Astrocyte of the cerebellum (primary cell): ENCODE results near the gene UBE2QL1.

Experiments used
- DNase-seq: peaks from one replicate; pipeline ENCODE4 v3.0.0-alpha.2; 2011; ENCODE audit warnings: low read depth
- H3K4me3 ChIP-seq: 2 replicates; pipeline ENCODE4 v1.5.1; 2011; ENCODE audit warnings: mild to moderate bottlenecking, low read depth, low read length, moderate library complexity
- in situ Hi-C: cut with HindIII; loops from 2 replicates; pipeline ENCODE4 v1.10.0; 2017; ENCODE audit warnings: low sequenced_read_pairs
- TF ChIP-seq, protein P1 (sequence below): IDR thresholded peaks from 2 replicates; pipeline ENCODE4 v1.5.1; 2012; ENCODE audit warnings: low read length, low read depth, moderate library complexity, mild to moderate bottlenecking; ENCODE audit errors: missing control alignments

The UBE2QL1 gene

GRCh38 chr5:6480133-6481051 is 31.7 kb downstream of the UBE2QL1 start:
- TF ChIP-seq, protein P1, sequence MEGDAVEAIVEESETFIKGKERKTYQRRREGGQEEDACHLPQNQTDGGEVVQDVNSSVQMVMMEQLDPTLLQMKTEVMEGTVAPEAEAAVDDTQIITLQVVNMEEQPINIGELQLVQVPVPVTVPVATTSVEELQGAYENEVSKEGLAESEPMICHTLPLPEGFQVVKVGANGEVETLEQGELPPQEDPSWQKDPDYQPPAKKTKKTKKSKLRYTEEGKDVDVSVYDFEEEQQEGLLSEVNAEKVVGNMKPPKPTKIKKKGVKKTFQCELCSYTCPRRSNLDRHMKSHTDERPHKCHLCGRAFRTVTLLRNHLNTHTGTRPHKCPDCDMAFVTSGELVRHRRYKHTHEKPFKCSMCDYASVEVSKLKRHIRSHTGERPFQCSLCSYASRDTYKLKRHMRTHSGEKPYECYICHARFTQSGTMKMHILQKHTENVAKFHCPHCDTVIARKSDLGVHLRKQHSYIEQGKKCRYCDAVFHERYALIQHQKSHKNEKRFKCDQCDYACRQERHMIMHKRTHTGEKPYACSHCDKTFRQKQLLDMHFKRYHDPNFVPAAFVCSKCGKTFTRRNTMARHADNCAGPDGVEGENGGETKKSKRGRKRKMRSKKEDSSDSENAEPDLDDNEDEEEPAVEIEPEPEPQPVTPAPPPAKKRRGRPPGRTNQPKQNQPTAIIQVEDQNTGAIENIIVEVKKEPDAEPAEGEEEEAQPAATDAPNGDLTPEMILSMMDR, result no peak
- DNase-seq, result no peak
- in situ Hi-C loops, result no loop called here
- H3K4me3 ChIP-seq, result no peak overlapping the region

DNA sequence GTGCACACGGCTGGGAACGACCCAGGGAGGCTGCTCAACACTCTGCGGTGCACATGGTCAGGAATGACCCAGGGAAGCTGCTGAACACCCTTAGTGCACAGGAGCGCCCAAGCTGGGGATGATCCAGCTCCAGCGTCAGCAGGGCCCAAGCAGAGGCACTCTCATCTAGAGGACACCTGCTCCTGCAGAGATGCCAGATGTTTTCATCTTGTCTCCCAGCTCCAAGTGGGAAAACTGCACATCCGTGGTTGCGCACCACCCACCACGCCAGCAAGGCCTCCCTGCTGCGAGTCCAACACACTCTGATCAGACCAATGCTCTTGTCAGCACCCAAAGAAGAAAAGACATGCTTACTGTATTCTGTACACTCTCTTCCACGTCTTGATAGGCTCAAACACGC is 34.1 kb downstream of the UBE2QL1 start:
- no peak for DNase-seq
- TF ChIP-seq, protein P1, result no peak
- H3K4me3 ChIP-seq, result no peak overlapping the region
- in situ Hi-C loops, result no loop called here

DNA sequence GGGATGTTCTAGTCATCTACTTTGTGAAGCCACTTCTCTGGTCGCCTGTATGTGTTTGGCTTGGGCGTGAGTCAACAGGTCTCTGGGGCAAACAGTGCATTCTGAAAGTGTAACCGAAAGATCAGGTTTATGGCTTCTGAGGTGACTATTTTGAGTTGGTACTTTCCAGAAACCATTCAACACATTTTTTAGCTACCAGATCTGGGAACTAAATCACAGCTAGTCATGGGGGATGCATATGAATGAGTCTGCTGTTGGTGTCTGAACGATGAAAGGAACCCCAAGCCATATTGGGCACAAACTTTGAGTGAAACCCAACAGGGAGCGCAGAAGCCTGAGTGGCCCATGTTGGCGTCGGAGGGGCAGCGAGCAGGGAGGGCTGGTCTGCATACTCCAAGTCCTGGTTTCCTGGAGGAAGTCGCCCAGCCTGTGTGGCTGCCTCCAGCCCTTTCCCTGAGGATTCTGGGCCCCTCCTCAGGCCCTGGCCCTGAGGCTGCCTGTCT is 35.3 kb downstream of the UBE2QL1 start:
- no peak for DNase-seq
- in situ Hi-C loops, result no loop called here
- no peak overlapping the region for H3K4me3 ChIP-seq
- TF ChIP-seq, protein P1, result no peak

DNA sequence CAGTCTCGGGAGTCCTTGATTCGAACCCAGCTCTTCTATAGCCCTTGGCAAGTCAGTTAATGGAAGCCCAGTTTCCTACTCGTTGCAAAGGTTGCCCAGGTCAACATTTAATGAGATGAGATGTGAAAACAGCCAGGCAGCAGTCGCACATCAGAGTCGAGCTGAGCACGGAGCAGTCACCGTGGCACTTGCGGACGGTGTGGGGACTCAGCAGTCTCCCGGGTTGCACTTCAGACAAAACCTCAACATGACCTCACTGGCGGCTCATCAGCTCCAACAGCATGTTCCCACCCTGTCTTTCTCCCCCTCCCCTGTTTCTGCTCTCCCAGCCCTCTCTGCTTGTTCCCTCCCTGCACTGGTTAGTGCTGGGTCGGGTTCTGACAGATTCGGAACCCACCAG is 35.8 kb downstream of the UBE2QL1 start:
- DNase-seq, result no peak
- in situ Hi-C loops, result no loop called here
- TF ChIP-seq, protein P1, result no peak
- H3K4me3 ChIP-seq, result no peak overlapping the region

DNA sequence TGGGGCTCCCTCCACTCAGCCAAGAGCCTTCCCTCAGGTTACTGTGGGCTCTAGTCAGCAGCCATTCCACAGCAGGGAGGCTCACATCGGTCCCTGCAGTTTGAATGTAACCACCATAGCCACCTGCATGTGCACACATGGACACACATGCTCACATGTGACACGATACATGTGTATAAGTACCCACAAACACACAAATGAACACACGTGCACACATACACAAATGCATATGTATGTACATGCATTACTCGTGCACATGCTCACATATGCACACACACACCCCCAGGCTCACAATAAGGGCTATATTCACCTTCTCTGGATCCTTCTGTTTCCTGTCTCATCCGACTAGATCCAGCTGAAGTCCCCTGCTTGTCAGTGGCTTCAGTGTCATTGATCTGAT is 36.2 kb downstream of the UBE2QL1 start:
- no peak for DNase-seq
- no peak overlapping the region for H3K4me3 ChIP-seq
- in situ Hi-C loops, result no loop called here
- TF ChIP-seq, protein P1, result no peak

- DNase-seq, result no peak
Measured at GRCh38 chr5:6485441-6485840, 36.8 kb downstream of the UBE2QL1 start.

More at GRCh38 chr5:6485441-6485840, 36.8 kb downstream of the UBE2QL1 start:
- H3K4me3 ChIP-seq, result no peak overlapping the region
- TF ChIP-seq, protein P1, result no peak
- in situ Hi-C loops, result no loop called here
